ENCODE results near the gene DDX27. TPM values are rescaled to one million over a fixed set of nuclear protein-coding genes. Genes with fewer than 3 reads are reported as not detected.

Gene DDX27
- total RNA-seq, 2 experiments from 2014 or later, result 116 to 126 TPM

GRCh38 chr20:49171909-49172308, 47.3 kb upstream of the DDX27 start:
- DNase-seq, result no peak
- TF ChIP-seq CTCF (IDR thresholded peaks at IDR 0.05), result no peak
- Mint-ChIP-seq H3K27ac (no peak overlapping the region), H3K9me3 (no peaks in the 10 kb centered on the region), H3K36me3 (ENCODE audit: low read depth) (peaks cover 69% of the 10 kb centered on the region), H3K27me3 (no peaks in the 10 kb centered on the region), H3K4me3 (no peak overlapping the region), H3K4me1 (ENCODE audit: low read depth) (peaks cover 70% of the 10 kb centered on the region)
- intact Hi-C loops (cut with DNase I, micrococcal nuclease), result no loop called here
- Histone ChIP-seq H3K4me3 (ENCODE audit: low read length) (no peak overlapping the region), H3K9me3 (ENCODE audit: control insufficient read depth in 1 of 2, insufficient read depth in 1 of 2, low read length in 2 of 2) (no peaks in the 10 kb centered on the region), H3K36me3 (ENCODE audit: insufficient read depth, low read length) (peaks cover 30% of the 10 kb centered on the region), H3K4me1 (ENCODE audit: insufficient read depth, low read length) (peaks cover 12% of the 10 kb centered on the region), H3K27ac (ENCODE audit: low read depth in 1 of 2, low read length in 2 of 2) (no peak overlapping the region), H3K27me3 (ENCODE audit: control insufficient read depth in 1 of 2, insufficient read depth in 2 of 2, low read length in 2 of 2) (no peaks in the 10 kb centered on the region)
- ATAC-seq (ENCODE audit: poor library complexity), result no peak
- ChIA-PET POLR2A (no interaction called here), CTCF (no interaction called here)

- H3K4me1 ChIP-seq (ENCODE audit: insufficient read depth, low read length), result peaks cover 14% of the 10 kb centered on the region
- no peaks in the 10 kb centered on the region for H3K9me3 ChIP-seq (ENCODE audit: control insufficient read depth in 1 of 2, insufficient read depth in 1 of 2, low read length in 2 of 2)
- H3K36me3 ChIP-seq (ENCODE audit: insufficient read depth, low read length), result peaks cover 30% of the 10 kb centered on the region
- no peak overlapping the region for H3K4me3 ChIP-seq (ENCODE audit: low read length)
- intact Hi-C loops (cut with DNase I, micrococcal nuclease), result no loop called here
- H3K27me3 Mint-ChIP-seq, result no peaks in the 10 kb centered on the region
- peaks cover 65% of the 10 kb centered on the region for H3K4me1 Mint-ChIP-seq (ENCODE audit: low read depth)
- no peaks in the 10 kb centered on the region for H3K27me3 ChIP-seq (ENCODE audit: control insufficient read depth in 1 of 2, insufficient read depth in 2 of 2, low read length in 2 of 2)
- POLR2A ChIA-PET, result no interaction called here
- peaks cover 67% of the 10 kb centered on the region for H3K36me3 Mint-ChIP-seq (ENCODE audit: low read depth)
- no peak overlapping the region for H3K4me3 Mint-ChIP-seq
- TF ChIP-seq CTCF (IDR thresholded peaks at IDR 0.05), result no peak
- ATAC-seq (ENCODE audit: poor library complexity) (no peak), DNase-seq (no peak)
- CTCF ChIA-PET, result no interaction called here
- no peak overlapping the region for H3K27ac ChIP-seq (ENCODE audit: low read depth in 1 of 2, low read length in 2 of 2)
- no peak overlapping the region for H3K27ac Mint-ChIP-seq
- H3K9me3 Mint-ChIP-seq, result no peaks in the 10 kb centered on the region
Observed at GRCh38 chr20:49172413-49172812, 46.8 kb upstream of the DDX27 start.

GRCh38 chr20:49174183-49174582, 45.0 kb upstream of the DDX27 start:
- ChIA-PET POLR2A (no interaction called here), CTCF (no interaction called here)
- Histone ChIP-seq H3K36me3 (ENCODE audit: insufficient read depth, low read length) (peaks cover 38% of the 10 kb centered on the region), H3K9me3 (ENCODE audit: control insufficient read depth in 1 of 2, insufficient read depth in 1 of 2, low read length in 2 of 2) (no peaks in the 10 kb centered on the region), H3K27me3 (ENCODE audit: control insufficient read depth in 1 of 2, insufficient read depth in 2 of 2, low read length in 2 of 2) (no peaks in the 10 kb centered on the region), H3K27ac (ENCODE audit: low read depth in 1 of 2, low read length in 2 of 2) (no peak overlapping the region), H3K4me3 (ENCODE audit: low read length) (no peak overlapping the region), H3K4me1 (ENCODE audit: insufficient read depth, low read length) (peaks cover 11% of the 10 kb centered on the region)
- no peak overlapping the region for H3K4me3 Mint-ChIP-seq
- no peak overlapping the region for H3K27ac Mint-ChIP-seq
- TF ChIP-seq CTCF (IDR thresholded peaks at IDR 0.05), result no peak
- intact Hi-C loops (cut with DNase I, micrococcal nuclease), result no loop called here
- peaks cover 69% of the 10 kb centered on the region for H3K36me3 Mint-ChIP-seq (ENCODE audit: low read depth)
- peaks cover 56% of the 10 kb centered on the region for H3K4me1 Mint-ChIP-seq (ENCODE audit: low read depth)
- H3K27me3 Mint-ChIP-seq, result no peaks in the 10 kb centered on the region
- DNase-seq (no peak), ATAC-seq (ENCODE audit: poor library complexity) (no peak)
- H3K9me3 Mint-ChIP-seq, result no peaks in the 10 kb centered on the region
